ENCODE data around the gene CLCN1.
A peak's percentile ranks its signal among the peaks of the same experiment; 100 is the strongest.

DNA sequence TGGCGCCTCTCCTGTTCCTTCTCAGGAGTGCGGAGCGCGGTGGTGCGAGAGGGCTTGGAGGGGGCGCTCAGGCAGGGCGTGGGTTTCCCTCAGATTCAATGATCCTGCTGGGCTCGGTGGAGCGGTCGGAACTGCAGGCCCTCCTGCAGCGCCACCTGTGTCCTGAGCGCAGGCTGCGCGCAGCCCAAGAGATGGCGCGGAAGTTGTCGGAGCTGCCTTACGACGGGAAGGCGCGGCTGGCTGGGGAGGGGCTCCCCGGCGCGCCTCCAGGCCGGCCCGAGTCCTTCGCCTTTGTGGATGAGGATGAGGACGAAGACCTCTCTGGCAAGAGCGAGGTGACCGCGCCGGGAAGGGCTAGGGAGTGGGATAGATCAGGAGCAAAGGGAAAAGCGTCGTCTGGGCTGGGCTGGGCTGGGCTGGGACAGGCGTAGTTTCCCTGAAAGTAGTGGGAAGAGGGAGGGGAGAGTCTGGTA, 29.6 kb downstream of the CLCN1 start:
- TF ChIP-seq, protein P1, sequence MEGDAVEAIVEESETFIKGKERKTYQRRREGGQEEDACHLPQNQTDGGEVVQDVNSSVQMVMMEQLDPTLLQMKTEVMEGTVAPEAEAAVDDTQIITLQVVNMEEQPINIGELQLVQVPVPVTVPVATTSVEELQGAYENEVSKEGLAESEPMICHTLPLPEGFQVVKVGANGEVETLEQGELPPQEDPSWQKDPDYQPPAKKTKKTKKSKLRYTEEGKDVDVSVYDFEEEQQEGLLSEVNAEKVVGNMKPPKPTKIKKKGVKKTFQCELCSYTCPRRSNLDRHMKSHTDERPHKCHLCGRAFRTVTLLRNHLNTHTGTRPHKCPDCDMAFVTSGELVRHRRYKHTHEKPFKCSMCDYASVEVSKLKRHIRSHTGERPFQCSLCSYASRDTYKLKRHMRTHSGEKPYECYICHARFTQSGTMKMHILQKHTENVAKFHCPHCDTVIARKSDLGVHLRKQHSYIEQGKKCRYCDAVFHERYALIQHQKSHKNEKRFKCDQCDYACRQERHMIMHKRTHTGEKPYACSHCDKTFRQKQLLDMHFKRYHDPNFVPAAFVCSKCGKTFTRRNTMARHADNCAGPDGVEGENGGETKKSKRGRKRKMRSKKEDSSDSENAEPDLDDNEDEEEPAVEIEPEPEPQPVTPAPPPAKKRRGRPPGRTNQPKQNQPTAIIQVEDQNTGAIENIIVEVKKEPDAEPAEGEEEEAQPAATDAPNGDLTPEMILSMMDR (conservative IDR thresholded peaks at IDR 0.05 in 1 of 2, IDR thresholded peaks at IDR 0.05 in 1 of 2; ENCODE audit: extremely low read depth in 1 of 2, insufficient read depth in 1 of 2, low read depth in 1 of 2, low read length in 2 of 2): peak; percentile 41 to 73
- no peak for TF ChIP-seq EZH2 (IDR thresholded peaks at IDR 0.05; ENCODE audit: borderline replicate concordance, low read length)

All from mammary epithelial cell (primary cell).